Activated T-helper 17 cell treated with anti-CD3 and anti-CD28 coated beads, Interleukin-2, amount 50 U/mL, for 72 hours (primary cell): ENCODE data around the gene ZNF606. TPM values are rescaled to one million over a fixed set of nuclear protein-coding genes. Genes with fewer than 3 reads are reported as not detected.

Source experiments
- ATAC-seq: fragments of 150-1000 bp; cut with Tn5 transposase; replicated peaks from 2 replicates; pipeline ENCODE4 v1.10.0; 2021; ENCODE audit warnings: mild to moderate bottlenecking, moderate library complexity
- H3K27ac Mint-ChIP-seq: one replicate; pipeline ENCODE4 v1.8.0; 2022; ENCODE audit warnings: mixed read lengths
- H3K27me3 Mint-ChIP-seq: one replicate; pipeline ENCODE4 v1.8.0; 2022; ENCODE audit warnings: mixed read lengths
- H3K36me3 Mint-ChIP-seq: one replicate; pipeline ENCODE4 v1.8.0; 2022; ENCODE audit warnings: low read depth, mild to moderate bottlenecking, mixed read lengths
- H3K4me1 Mint-ChIP-seq: one replicate; pipeline ENCODE4 v1.8.0; 2022; ENCODE audit warnings: mixed read lengths
- H3K4me3 Mint-ChIP-seq: one replicate; pipeline ENCODE4 v1.8.0; 2022; ENCODE audit warnings: mild to moderate bottlenecking, mixed read lengths
- H3K9me3 Mint-ChIP-seq: one replicate; pipeline ENCODE4 v1.8.0; 2022; ENCODE audit warnings: mixed read lengths
- total RNA-seq, 2 donors: library from RNA; stranded (reverse); gene quantifications; one replicate each; pipeline ENCODE4 v1.2.3, GENCODE V29; 2022

The ZNF606 gene
- total RNA-seq, 2 donors from 2014 or later: 4.4 to 5.1 TPM

GRCh38 chr19:57927587-57927986 is 75.0 kb downstream of the ZNF606 start:
- no peak for ATAC-seq
- H3K27ac Mint-ChIP-seq: no peak overlapping the region
- H3K4me3 Mint-ChIP-seq: no peak overlapping the region
- H3K9me3 Mint-ChIP-seq: peaks cover 24% of the 10 kb centered on the region
- no peaks in the 10 kb centered on the region for H3K27me3 Mint-ChIP-seq
- peaks cover 28% of the 10 kb centered on the region for H3K36me3 Mint-ChIP-seq
- H3K4me1 Mint-ChIP-seq: no peaks in the 10 kb centered on the region

Other genes with a start within 250 kb of the ZNF606 start
- 10 to 100 TPM; 16.0 to 21.0 TPM for gene ZNF586, start 233.1 kb downstream of the ZNF606 start, total RNA-seq
- 1 to 10 TPM; 6.0 to 7.5 TPM for gene ZNF552, start 187.9 kb downstream of the ZNF606 start, total RNA-seq
- gene ZNF587B, start 172.5 kb downstream of the ZNF606 start, total RNA-seq: 10 to 100 TPM; 16.8 to 20.6 TPM
- 10 to 100 TPM; 33.7 to 37.3 TPM for gene ZNF587, start 153.0 kb downstream of the ZNF606 start, total RNA-seq
- gene ZNF814, start 113.8 kb downstream of the ZNF606 start, total RNA-seq: 10 to 100 TPM; 16.2 to 21.5 TPM
- 10 to 100 TPM; 15.4 to 26.3 TPM for gene ZNF417, start 86.2 kb downstream of the ZNF606 start, total RNA-seq
- gene ZNF418, start 67.4 kb downstream of the ZNF606 start, total RNA-seq: 1 to 10 TPM; 1.0 to 6.7 TPM
- 1 to 10 TPM; 4.3 to 7.8 TPM for gene ZNF256, start 55.1 kb downstream of the ZNF606 start, total RNA-seq
- under 1 TPM in 1 of 2 donors, not detected in 1; 0.29 TPM for gene C19orf18, start 28.3 kb downstream of the ZNF606 start, total RNA-seq
- not detected for gene ZSCAN1, start 31.2 kb upstream of the ZNF606 start, total RNA-seq
- under 1 TPM in 1 of 2 donors, not detected in 1; 0.34 TPM for gene ZNF135, start 56.5 kb upstream of the ZNF606 start, total RNA-seq
- 10 to 100 TPM; 15.9 to 20.1 TPM for gene ZSCAN18, start 95.4 kb upstream of the ZNF606 start, total RNA-seq
- gene ZNF329, start 148.0 kb upstream of the ZNF606 start, total RNA-seq: 1 to 10 TPM; 3.8 to 7.0 TPM
- 10 to 100 TPM; 18.5 to 29.1 TPM for gene ZNF274, start 180.2 kb upstream of the ZNF606 start, total RNA-seq
- 10 to 100 TPM; 43.4 to 44.6 TPM for gene ZNF544, start 226.1 kb upstream of the ZNF606 start, total RNA-seq